Left lung (tissue), 10 donors: ENCODE data around the gene PAX2. TPM values are rescaled to one million over a fixed set of nuclear protein-coding genes. Genes with fewer than 3 reads are reported as not detected.

Experiments
- ATAC-seq: fragments of 200-7000 bp; cut with Tn5 transposase; one replicate; pipeline ENCODE4 v1.9.1; 2020; ENCODE audit warnings: moderate library complexity
- DNase-seq, 4 donors: peaks; one replicate each; pipeline ENCODE4 v3.0.0-alpha.2; 2013 to 2020
- H3K27ac ChIP-seq, 2 donors: fragments of 200-600 bp; sonication (generic) in 1 of 2; one replicate each; pipeline versions ENCODE4 v1.5.0 to v1.8.0; 2020 to 2021
- H3K27me3 ChIP-seq, 2 donors: fragments of 200-600 bp; sonication (generic) in 1 of 2; one replicate each; pipeline versions ENCODE4 v1.5.0 to v1.8.0; 2020 to 2021
- H3K36me3 ChIP-seq, 2 donors: fragments of 200-600 bp; sonication (generic) in 1 of 2; one replicate each; pipeline versions ENCODE4 v1.5.0 to v1.8.0; 2020 to 2021
- H3K4me1 ChIP-seq, 2 donors: fragments of 200-600 bp; one replicate each; pipeline ENCODE4 v1.8.0; 2021
- H3K4me3 ChIP-seq, 2 donors: fragments of 200-600 bp; sonication (generic) in 1 of 2; one replicate each; pipeline versions ENCODE4 v1.5.0 to v1.8.0; 2020 to 2021; ENCODE audit warnings: mild to moderate bottlenecking in 1 of 2
- H3K9me3 ChIP-seq, 2 donors: fragments of 200-600 bp; sonication (generic) in 1 of 2; one replicate each; pipeline versions ENCODE4 v1.5.0 to v1.8.0; 2020 to 2021
- CTCF ChIP-seq, 2 donors: fragments of 200-600 bp; sonication (generic) in 1 of 2; IDR thresholded peaks; one replicate each; pipeline versions ENCODE4 v1.5.0 to v1.8.0; 2021; ENCODE audit warnings: antibody characterized with exemption in 2 of 2
- intact Hi-C, 2 donors: fragments of 100-400 bp; cut with DNase I; formaldehyde crosslinking; loops; one replicate each; pipeline versions ENCODE4 v1.11.2 to v1.14.2; 2022
- polyA plus RNA-seq, 6 donors: library from polyadenylated mRNA; unstranded; fragments of 120-200 nt; gene quantifications; one replicate each; pipeline ENCODE4 v1.2.1, GENCODE V29; 2013; ENCODE audit not compliant: insufficient read length in 6 of 6
- total RNA-seq, 2 donors: library from RNA; stranded (reverse); fragmentation: NEBNext Ultra II Directional; extraction: Animal tissue kit (Norgen Biotek cat#: 25700); gene quantifications; one replicate each; pipeline ENCODE4 v1.2.1, GENCODE V29; 2021
- donor health status: DM: no; HTN: yes; CAD: no.
- donor health status: DM: no; HTN: no; CAD: no.

The PAX2 gene
- total and polyA plus RNA-seq, 8 donors = 0.18 to 1.2 (median 0.47) TPM; not detected in 3

GRCh38 chr10:100858747-100859483, 113.5 kb downstream of the PAX2 start:
- no peak for TF ChIP-seq CTCF (IDR thresholded peaks at IDR 0.05)
- Histone ChIP-seq H3K4me3 (no peak overlapping the region), H3K27ac (no peak overlapping the region), H3K27me3 (peaks cover 0 to 81% of the 10 kb centered on the region in 2 donors), H3K36me3 (no peaks in the 10 kb centered on the region), H3K4me1 (no peaks in the 10 kb centered on the region), H3K9me3 (peaks cover 0 to 3% of the 10 kb centered on the region in 2 donors)
- ATAC-seq = no peak
- no peak for DNase-seq
- intact Hi-C loops = no loop called here

GRCh38 chr10:100859484-100859763, 114.0 kb downstream of the PAX2 start:
- Histone ChIP-seq H3K9me3 (peaks cover 0 to 3% of the 10 kb centered on the region in 2 donors), H3K27me3 (peaks cover 0 to 82% of the 10 kb centered on the region in 2 donors), H3K4me1 (no peaks in the 10 kb centered on the region), H3K36me3 (no peaks in the 10 kb centered on the region), H3K4me3 (no peak overlapping the region), H3K27ac (no peak overlapping the region)
- intact Hi-C loops = no loop called here
- TF ChIP-seq CTCF (IDR thresholded peaks at IDR 0.05) = no peak
- DNase-seq (no peak), ATAC-seq (no peak)

- ATAC-seq (no peak), DNase-seq (peak in 1 of 4 donors; percentile 47)
- Histone ChIP-seq H3K36me3 (no peaks in the 10 kb centered on the region), H3K9me3 (no peaks in the 10 kb centered on the region), H3K4me1 (no peaks in the 10 kb centered on the region), H3K4me3 (no peak overlapping the region), H3K27ac (no peak overlapping the region), H3K27me3 (peaks cover 3 to 95% of the 10 kb centered on the region in 2 donors)
- TF ChIP-seq CTCF (IDR thresholded peaks at IDR 0.05) = no peak
- intact Hi-C loops = no loop called here
Measured at GRCh38 chr10:100863433-100863832, 118.1 kb downstream of the PAX2 start.

GRCh38 chr10:100864036-100864885, 118.9 kb downstream of the PAX2 start:
- H3K9me3 ChIP-seq = no peaks in the 10 kb centered on the region
- TF ChIP-seq CTCF (IDR thresholded peaks at IDR 0.05) = no peak
- intact Hi-C loops = no loop called here
- no peaks in the 10 kb centered on the region for H3K4me1 ChIP-seq
- no peak overlapping the region for H3K4me3 ChIP-seq
- H3K27me3 ChIP-seq = peaks cover 3 to 95% of the 10 kb centered on the region in 2 donors
- H3K27ac ChIP-seq = no peak overlapping the region
- peak in 1 of 4 donors; percentile 20 for DNase-seq
- no peaks in the 10 kb centered on the region for H3K36me3 ChIP-seq
- no peak for ATAC-seq

- ATAC-seq (no peak), DNase-seq (peak in 1 of 4 donors; percentile 35)
- H3K27ac ChIP-seq = no peak overlapping the region
- H3K4me3 ChIP-seq = no peak overlapping the region
- H3K9me3 ChIP-seq = no peaks in the 10 kb centered on the region
- intact Hi-C loops = no loop called here
- H3K36me3 ChIP-seq = no peaks in the 10 kb centered on the region
- no peak for TF ChIP-seq CTCF (IDR thresholded peaks at IDR 0.05)
- no peaks in the 10 kb centered on the region for H3K4me1 ChIP-seq
- peaks cover 3 to 88% of the 10 kb centered on the region in 2 donors for H3K27me3 ChIP-seq
Measured at GRCh38 chr10:100864978-100865377, 119.6 kb downstream of the PAX2 start.
